Bronchial epithelial cell (primary cell): ENCODE results near the gene AOPEP. TPM values are rescaled to one million over a fixed set of nuclear protein-coding genes. Genes with fewer than 3 reads are reported as not detected.

ENCODE experiments used
- DNase-seq: peaks from one replicate; pipeline ENCODE4 v3.0.0-alpha.2; 2010; ENCODE audit warnings: low read depth
- FAIRE-seq: peaks from 2 replicates; lab custom pipeline; 2011; peaks lifted over from hg19 to GRCh38; lab: Jason Lieb, UNC
- H3K27me3 ChIP-seq: 2 replicates; pipeline ENCODE4 v1.5.1; 2011; ENCODE audit warnings: low read length; ENCODE audit not compliant: control insufficient read depth, insufficient read depth
- H3K36me3 ChIP-seq: 2 replicates; pipeline ENCODE4 v1.5.1; 2011; ENCODE audit warnings: low read length; ENCODE audit not compliant: control insufficient read depth, insufficient read depth
- H3K4me3 ChIP-seq: 2 replicates; pipeline ENCODE4 v1.5.1; 2011; ENCODE audit warnings: mild to moderate bottlenecking, low read depth, low read length, control low read depth
- total RNA-seq: library from RNA; depleted of rRNA; stranded (reverse); fragments of >200 nt; gene quantifications from 2 replicates; pipeline ENCODE4 v1.2.1, GENCODE V29; 2014
- TF ChIP-seq, protein P1 (sequence below): IDR thresholded peaks from 2 replicates; pipeline ENCODE4 v1.5.1; 2011; ENCODE audit warnings: mild to moderate bottlenecking, moderate library complexity, low read length, control low read depth, inconsistent platforms; ENCODE audit not compliant: insufficient read depth, severe bottlenecking

Gene AOPEP
- total RNA-seq, 1 donor from 2014 or later = 91.1 TPM

DNA sequence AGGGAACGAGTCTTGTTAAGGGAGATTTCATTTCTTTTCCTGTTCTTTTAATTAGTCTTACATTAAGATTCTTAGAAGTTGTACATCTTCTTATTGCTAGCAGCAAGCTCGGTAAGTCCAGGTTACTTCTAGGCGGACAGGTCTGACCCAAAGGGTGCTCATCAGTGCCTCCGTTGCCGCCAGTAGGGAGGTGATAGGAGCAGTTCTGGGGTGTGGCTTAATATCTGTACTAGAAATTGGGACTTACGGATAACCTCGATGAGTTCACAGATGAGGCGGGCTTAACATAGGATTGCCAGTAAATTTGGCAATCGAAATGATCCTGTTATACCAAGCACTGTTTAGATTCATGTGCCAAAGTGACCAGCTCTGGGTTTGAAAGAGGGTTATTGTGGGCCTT is 312.2 kb downstream of the AOPEP start:
- TF ChIP-seq, protein P1, sequence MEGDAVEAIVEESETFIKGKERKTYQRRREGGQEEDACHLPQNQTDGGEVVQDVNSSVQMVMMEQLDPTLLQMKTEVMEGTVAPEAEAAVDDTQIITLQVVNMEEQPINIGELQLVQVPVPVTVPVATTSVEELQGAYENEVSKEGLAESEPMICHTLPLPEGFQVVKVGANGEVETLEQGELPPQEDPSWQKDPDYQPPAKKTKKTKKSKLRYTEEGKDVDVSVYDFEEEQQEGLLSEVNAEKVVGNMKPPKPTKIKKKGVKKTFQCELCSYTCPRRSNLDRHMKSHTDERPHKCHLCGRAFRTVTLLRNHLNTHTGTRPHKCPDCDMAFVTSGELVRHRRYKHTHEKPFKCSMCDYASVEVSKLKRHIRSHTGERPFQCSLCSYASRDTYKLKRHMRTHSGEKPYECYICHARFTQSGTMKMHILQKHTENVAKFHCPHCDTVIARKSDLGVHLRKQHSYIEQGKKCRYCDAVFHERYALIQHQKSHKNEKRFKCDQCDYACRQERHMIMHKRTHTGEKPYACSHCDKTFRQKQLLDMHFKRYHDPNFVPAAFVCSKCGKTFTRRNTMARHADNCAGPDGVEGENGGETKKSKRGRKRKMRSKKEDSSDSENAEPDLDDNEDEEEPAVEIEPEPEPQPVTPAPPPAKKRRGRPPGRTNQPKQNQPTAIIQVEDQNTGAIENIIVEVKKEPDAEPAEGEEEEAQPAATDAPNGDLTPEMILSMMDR = no peak
- H3K4me3 ChIP-seq = no peak overlapping the region
- DNase-seq (no peak), FAIRE-seq (no peak)
- peaks cover 4% of the 10 kb centered on the region for H3K36me3 ChIP-seq
- no peaks in the 10 kb centered on the region for H3K27me3 ChIP-seq

DNA sequence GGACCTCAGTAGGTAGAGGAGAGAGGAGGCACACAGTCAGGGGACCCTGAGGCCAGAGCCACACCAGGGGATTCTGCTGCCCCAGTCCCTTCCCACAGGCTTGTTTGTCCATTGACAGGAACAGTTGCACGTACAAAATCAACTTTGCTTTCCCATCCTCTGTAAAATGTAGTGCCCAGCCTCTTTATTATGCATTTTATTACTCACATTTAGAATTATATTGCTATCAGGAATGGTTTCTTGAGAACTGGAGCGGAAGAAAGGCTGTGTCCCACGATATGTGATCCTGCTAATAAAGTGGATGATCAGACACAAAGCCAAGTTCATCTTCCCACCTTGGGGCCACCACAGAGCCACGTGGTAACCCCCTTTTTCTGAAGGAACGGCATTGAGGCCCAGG is 313.6 kb downstream of the AOPEP start:
- FAIRE-seq = no peak
- Histone ChIP-seq H3K36me3 (peaks cover 5% of the 10 kb centered on the region), H3K27me3 (no peaks in the 10 kb centered on the region), H3K4me3 (no peak overlapping the region)
- TF ChIP-seq, protein P1 = no peak
- no peak for DNase-seq

DNA sequence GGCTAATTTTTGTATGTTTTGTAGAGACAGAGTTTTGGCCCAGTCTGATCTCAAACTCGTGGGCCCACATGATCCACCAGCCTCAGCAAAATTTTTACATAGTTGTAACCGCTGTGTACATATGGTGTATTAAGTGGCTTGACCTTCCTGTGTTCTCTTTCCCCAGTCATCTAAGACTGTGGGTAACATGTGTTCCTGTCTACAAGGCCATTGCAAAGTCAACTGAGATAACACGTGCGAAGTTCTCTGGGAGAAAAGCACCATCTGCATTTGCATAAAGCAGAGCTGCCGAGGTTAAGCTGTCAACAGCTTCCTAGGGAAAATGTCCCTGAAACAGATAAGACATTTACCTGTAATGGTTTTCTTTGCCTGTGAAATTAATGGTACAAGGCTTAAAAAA is 317.3 kb downstream of the AOPEP start:
- Histone ChIP-seq H3K4me3 (no peak overlapping the region), H3K27me3 (no peaks in the 10 kb centered on the region), H3K36me3 (peaks cover 3% of the 10 kb centered on the region)
- TF ChIP-seq, protein P1 = no peak
- DNase-seq = no peak
- no peak for FAIRE-seq

DNA sequence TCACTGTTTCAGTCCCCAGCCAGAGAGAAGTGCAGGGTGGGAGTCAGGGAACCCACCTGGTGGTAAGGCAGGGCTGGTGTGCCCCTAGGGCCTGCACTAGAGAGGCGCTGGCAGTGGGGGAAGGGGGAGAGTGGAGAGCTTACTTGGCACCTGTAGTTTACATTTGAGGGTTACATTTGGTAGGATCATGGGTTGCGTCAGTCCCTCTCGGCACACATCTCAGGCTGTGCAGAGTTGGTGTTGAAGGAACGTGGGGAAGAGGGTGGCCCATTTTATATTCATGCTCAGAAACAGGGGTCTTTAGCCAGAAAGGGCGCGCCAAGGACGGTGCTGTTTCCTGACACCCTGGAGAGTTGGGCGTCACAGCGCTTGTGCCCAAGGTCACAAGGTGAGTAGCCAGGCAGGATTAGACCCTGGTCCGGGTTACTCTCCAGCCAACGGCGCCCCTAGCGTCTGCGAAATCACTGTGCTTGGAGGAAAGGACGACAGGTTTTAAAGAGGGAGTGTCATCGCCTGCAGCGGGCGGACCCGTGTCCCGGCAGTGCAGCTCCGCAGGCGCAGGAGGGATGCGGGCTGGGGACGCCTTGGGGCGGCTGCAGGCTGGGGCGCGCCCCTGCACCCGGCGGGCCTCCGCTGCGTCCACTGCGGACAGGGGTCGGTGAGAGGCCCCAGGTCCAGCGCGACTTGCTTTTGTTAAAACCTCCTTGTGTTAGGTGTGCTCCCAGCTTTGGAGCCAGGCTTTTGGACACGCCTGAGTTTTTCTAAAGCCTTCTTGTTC is 318.4 kb downstream of the AOPEP start:
- TF ChIP-seq, protein P1 = peak; percentile 92
- Histone ChIP-seq H3K27me3 (no peaks in the 10 kb centered on the region), H3K4me3 (peak overlapping the region; percentile 31), H3K36me3 (peaks cover 3% of the 10 kb centered on the region)
- FAIRE-seq (no peak), DNase-seq (peak; percentile 69)

DNA sequence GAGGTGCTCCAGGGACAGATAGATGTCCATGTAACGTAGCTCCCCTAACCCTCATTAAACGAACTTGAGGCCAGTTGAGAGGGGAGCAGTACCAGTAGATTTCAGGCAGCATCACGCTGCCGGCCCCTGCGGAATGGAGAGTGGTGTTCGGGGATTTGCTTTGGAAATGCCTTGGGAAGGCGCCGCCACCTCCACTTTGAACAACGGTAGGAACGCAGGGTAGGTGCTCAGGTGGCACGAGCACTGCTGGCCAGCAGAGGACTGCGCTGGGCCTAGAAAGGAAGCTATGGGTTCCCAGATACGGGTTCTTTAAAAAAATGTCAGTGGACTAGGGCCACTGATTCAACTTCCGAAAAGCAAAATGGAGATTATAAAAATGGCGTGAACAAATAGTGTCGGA is 319.3 kb downstream of the AOPEP start:
- no peak for FAIRE-seq
- no peak for DNase-seq
- no peaks in the 10 kb centered on the region for H3K27me3 ChIP-seq
- TF ChIP-seq, protein P1 = no peak
- H3K36me3 ChIP-seq = peaks cover 1% of the 10 kb centered on the region
- peak overlapping the region; percentile 31 for H3K4me3 ChIP-seq
